Measurements from ENCODE around the gene GATB. TPM values are rescaled to one million over a fixed set of nuclear protein-coding genes. Genes with fewer than 3 reads are reported as not detected.

GATB gene
- 100 to 1,000 TPM in 1 of 2 donors, 10 to 100 TPM in 1; 28.1 to 131 TPM for total RNA-seq

- Histone ChIP-seq H3K9me3 (no peaks in the 10 kb centered on the region), H3K27ac (peak within 1 kb of the TSS; percentile 61 to 77)
- peak; percentile 94 for DNase-seq (ENCODE audit: low spot score)
Observed at GRCh38 chr4:151760712-151761661, at the start of gene GATB. GATB (minus strand) TSS chr4:151761007; CDS start chr4:151760982, 25 bp downstream.

GRCh38 chr4:151810476-151810875, 49.7 kb upstream of the GATB start:
- Histone ChIP-seq H3K27me3 (no peaks in the 10 kb centered on the region), H3K4me3 (no peak overlapping the region), H3K27ac (no peak overlapping the region), H3K36me3 (no peaks in the 10 kb centered on the region), H3K4me1 (peaks cover 0 to 18% of the 10 kb centered on the region in 2 donors), H3K9me3 (no peaks in the 10 kb centered on the region)
- no peak for DNase-seq (ENCODE audit: low spot score)
- no peak for TF ChIP-seq CTCF (IDR thresholded peaks at IDR 0.05)

More at GRCh38 chr4:151760712-151761661, at the start of gene GATB:
- Histone ChIP-seq H3K27me3 (no peaks in the 10 kb centered on the region), H3K4me1 (peaks cover 0 to 13% of the 10 kb centered on the region in 2 donors), H3K36me3 (no peaks in the 10 kb centered on the region), H3K4me3 (peak within 1 kb of the TSS; percentile 60 to 81)
- peak; percentile 14 to 57 for TF ChIP-seq CTCF (IDR thresholded peaks at IDR 0.05)

DNA sequence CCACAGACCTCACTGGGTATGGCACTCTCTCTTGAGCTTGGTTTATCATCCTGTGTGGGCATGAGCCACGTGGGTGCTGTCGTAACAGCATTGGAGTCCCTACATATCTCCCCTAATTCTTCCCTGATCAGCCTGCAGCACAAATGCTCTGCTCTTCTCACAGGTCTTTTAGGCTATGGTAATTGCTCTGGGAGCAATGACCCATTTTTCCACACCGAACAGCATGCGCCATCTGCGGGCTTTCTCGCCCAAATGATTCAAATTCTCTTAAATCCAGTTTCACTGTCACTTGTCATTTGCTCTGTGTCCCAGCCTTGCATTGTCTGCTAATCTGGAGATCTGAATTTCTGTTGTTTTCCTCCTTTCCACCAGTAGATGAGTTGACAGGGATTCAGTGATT, 48.9 kb upstream of the GATB start:
- Histone ChIP-seq H3K27me3 (no peaks in the 10 kb centered on the region), H3K9me3 (no peaks in the 10 kb centered on the region), H3K36me3 (no peaks in the 10 kb centered on the region), H3K4me3 (no peak overlapping the region), H3K27ac (no peak overlapping the region), H3K4me1 (peaks cover 0 to 18% of the 10 kb centered on the region in 2 donors)
- TF ChIP-seq CTCF (IDR thresholded peaks at IDR 0.05): no peak
- no peak for DNase-seq (ENCODE audit: low spot score)

GRCh38 chr4:151808542-151808941, 47.7 kb upstream of the GATB start:
- DNase-seq (ENCODE audit: low spot score): no peak
- Histone ChIP-seq H3K9me3 (no peaks in the 10 kb centered on the region), H3K36me3 (no peaks in the 10 kb centered on the region), H3K27me3 (no peaks in the 10 kb centered on the region), H3K4me3 (no peak overlapping the region), H3K27ac (peak overlapping the region in 1 of 2 donors; percentile 85), H3K4me1 (peaks cover 0 to 18% of the 10 kb centered on the region in 2 donors)
- TF ChIP-seq CTCF (IDR thresholded peaks at IDR 0.05): no peak

- H3K27ac ChIP-seq: peak overlapping the region; percentile 71 to 85
- no peak for TF ChIP-seq CTCF (IDR thresholded peaks at IDR 0.05)
- H3K4me3 ChIP-seq: no peak overlapping the region
- H3K9me3 ChIP-seq: no peaks in the 10 kb centered on the region
- DNase-seq (ENCODE audit: low spot score): no peak
- no peaks in the 10 kb centered on the region for H3K27me3 ChIP-seq
- H3K4me1 ChIP-seq: peaks cover 0 to 18% of the 10 kb centered on the region in 2 donors
- H3K36me3 ChIP-seq: no peaks in the 10 kb centered on the region
Observed at GRCh38 chr4:151808120-151808529, 47.3 kb upstream of the GATB start.

Data from right atrium auricular region (tissue), 2 donors.